ENCODE data around the gene S100A8.

The S100A8 gene

DNA sequence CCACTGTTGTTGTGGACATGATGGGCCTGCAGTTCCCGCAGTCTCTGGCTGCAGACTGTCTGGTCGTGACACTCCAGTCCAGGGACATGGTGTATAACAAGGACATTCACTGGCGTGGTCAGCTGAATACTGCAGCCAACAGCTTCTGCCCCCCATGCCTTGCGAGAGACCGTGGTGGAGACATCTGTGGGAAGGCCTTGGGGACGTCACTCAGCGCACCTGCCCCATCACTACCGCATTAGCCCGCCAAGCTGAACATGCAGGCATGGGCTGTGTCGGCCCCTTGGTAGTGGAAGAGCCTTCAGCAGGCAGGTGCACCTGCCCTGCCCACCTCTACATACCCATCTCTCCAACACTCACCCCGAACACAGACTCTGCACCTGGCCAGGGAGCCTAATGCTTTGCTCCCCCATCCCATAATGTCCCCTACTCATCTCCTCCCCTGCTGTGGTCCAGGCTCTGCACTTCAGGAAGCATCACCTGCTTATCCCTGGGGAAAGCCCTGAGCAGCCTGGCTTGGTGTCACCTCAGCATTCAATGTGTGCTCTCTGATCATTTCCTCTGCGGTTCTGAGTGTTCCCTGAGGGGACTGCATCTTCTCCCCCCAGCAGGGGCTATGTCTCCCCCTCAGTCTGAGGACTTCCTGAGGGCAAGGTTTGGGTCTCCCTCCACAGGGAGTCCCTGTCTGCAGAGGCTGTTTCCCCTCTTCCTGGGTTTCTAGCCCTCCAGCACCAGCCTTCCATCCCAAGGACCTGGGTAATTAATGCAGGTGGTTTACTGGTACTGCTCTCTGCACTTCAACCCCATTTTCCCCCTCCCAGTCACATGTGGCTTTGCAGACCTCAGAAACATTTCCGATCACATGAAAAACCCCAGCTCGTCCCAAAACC, 45.4 kb downstream of the S100A8 start:
- no peak for DNase-seq

- DNase-seq, result peak; percentile 63 to 82 (median 76)
These were observed 46.2 kb downstream of the S100A8 start for GRCh38 chr1:153344718-153345025.

GRCh38 chr1:153343811-153344717, 46.8 kb downstream of the S100A8 start:
- DNase-seq, result no peak

GRCh38 chr1:153343040-153343681, 47.7 kb downstream of the S100A8 start:
- DNase-seq, result peak in 1 of 4 experiments; percentile 28

DNA sequence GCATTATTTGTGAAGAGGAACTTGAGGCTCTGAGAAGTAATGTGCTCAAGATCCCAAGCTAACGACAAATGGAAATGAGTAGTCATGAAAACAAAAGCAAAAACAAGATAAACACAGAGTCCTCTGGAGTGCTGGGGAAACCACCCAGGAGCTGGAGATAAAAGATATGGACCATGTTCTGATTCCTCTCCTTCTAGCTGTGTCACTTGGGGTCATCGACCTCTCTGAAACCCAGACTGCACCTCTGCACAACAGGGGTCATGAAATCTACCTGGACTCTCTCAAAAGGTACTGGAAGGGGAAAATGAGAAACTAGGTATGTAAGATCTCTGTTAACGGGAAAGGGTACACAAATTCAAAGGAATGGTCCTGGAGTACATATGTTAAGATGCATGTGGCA, 48.7 kb downstream of the S100A8 start:
- no peak for DNase-seq

DNA sequence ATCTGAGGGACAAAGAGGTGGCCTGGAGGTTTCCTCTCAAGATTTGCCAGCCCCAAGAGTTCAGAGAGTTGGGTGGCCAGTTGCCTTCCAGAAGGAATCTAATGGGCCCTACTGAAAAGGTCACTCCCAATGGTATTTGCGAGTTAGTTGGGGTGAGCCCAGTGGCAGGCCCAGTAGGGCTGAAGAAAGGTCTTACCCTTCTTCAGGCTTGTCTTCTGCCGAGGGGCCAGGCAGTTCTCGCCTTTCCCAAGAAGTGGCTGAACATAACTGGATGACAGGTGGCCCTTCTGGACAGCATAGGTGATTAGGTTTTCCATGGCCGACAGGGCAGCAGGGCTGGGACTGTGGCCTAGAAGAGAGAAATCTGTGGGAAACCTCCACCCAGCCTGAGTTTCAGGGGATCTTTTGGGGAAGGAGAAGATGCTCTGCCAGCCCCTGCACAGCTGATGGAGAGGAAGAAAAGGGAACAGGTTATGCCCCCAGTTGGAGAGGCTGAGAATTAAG, 49.4 kb downstream of the S100A8 start:
- DNase-seq, result no peak

DNA sequence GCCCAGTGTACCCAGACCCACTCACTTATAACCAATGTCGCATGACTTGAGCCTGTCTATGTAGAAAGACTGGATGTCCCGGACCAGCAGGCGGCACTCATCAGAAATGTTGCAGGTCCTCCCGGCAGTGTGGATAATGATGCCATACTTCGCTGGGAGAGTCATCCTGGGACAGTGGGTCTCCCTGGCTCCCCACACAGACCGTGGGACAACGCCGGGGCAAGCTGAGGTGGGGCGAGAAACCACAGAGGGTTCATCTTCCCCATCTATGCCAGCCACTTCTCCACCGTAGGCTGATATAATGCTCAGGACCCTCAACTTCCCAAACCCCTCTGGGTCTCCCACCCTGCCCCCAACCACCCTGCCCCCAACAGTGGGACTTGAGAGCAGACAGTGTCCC, 50.5 kb downstream of the S100A8 start:
- DNase-seq, result no peak

All from suppressor macrophage (primary cell).